Motor neuron (in vitro differentiated cells): ENCODE results near the gene MAP1A. TPM values are rescaled to one million over a fixed set of nuclear protein-coding genes. Genes with fewer than 3 reads are reported as not detected.

Experiments used
- ATAC-seq, 8 experiments: fragments of 200-7000 bp; cut with Tn5 transposase; replicated peaks in 6 of 8; 2 replicates each; pipeline ENCODE4 v1.8.0; 2021; ENCODE audit warnings: mild to moderate bottlenecking in 8 of 8, moderate library complexity in 8 of 8
- H3K27ac ChIP-seq, 2 donors: fragments of 250-450 bp; sonication (Bioruptor Pico); 2 replicates each; pipeline ENCODE4 v1.9.0; 2021; ENCODE audit warnings: antibody characterized with exemption in 2 of 2, mild to moderate bottlenecking in 2 of 2, moderate library complexity in 1 of 2
- H3K4me1 ChIP-seq, 2 donors: fragments of 250-450 bp; sonication (Bioruptor Pico); replicated peaks in 1 of 2; 2 replicates each; pipeline ENCODE4 v1.6.1; 2021; ENCODE audit warnings: antibody characterized with exemption in 2 of 2, mild to moderate bottlenecking in 2 of 2, moderate library complexity in 1 of 2
- H3K4me3 ChIP-seq, 5 donors: fragments of 250-450 bp; sonication (Bioruptor Pico); 2 replicates each; pipeline ENCODE4 v1.9.0; 2021; ENCODE audit warnings: antibody characterized with exemption in 5 of 5, mild to moderate bottlenecking in 5 of 5, moderate library complexity in 4 of 5
- WGBS, 10 experiments: fragments of 450-650 bp; shearing (Covaris generic); methylation state at CpG; one replicate each; pipeline ENCODE4 v1.0.0; 2022; 5-methylcytosine and 5-hydroxymethylcytosine counted together
- in situ Hi-C, 9 experiments: fragments of 400-800 bp; cut with MboI; loops; one replicate each; pipeline ENCODE4 v1.15.0; 2021; ENCODE audit warnings: low sequenced_read_pairs in 9 of 9, low pct_unique_long_range_greater_than_20kb in 2 of 9; ENCODE audit not compliant: unreplicated experiment in 9 of 9
- total RNA-seq, 8 experiments: library from RNA; unstranded; fragments of 300-600 nt; gene quantifications; 2 replicates each; pipeline versions ENCODE4 v1.2.3 to v1.2.4, GENCODE V29; 2022

Gene MAP1A
- total RNA-seq, 8 experiments from 2014 or later: 8.4 to 71.1 (median 32.7) TPM

DNA sequence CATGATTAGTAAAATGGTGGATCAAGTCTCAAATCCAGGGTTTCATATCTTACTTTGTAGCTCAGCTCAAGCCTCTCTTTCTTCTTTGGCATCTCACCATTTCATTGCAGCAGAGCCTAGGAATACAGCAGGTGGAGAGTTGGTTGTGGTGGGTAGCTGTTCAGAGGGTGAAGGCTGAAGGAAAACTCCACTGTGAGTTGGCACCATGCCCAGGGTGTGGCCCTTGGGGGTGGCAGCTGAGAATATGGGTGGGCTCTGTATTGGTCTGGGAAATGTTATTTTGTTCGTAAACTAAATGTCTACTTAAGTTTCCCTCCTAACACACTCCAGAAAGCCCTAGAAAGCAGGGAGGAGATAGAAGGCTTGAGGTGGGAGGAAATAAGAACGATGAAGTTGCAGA is 1.7 kb upstream of the MAP1A start:
- Histone ChIP-seq H3K27ac (no peak overlapping the region), H3K4me1 (peaks cover 40 to 41% of the 10 kb centered on the region in 2 donors), H3K4me3 (peak overlapping the region in 1 of 5 donors; percentile 67)
- in situ Hi-C loops: no loop called here
- WGBS, 10 experiments: 0 to 61% (median 58%) methylated on average over 1 to 2 of the region's 2 CpGs; no CpG with 5 or more reads in 7 of the 10 experiments
- no peak for ATAC-seq

DNA sequence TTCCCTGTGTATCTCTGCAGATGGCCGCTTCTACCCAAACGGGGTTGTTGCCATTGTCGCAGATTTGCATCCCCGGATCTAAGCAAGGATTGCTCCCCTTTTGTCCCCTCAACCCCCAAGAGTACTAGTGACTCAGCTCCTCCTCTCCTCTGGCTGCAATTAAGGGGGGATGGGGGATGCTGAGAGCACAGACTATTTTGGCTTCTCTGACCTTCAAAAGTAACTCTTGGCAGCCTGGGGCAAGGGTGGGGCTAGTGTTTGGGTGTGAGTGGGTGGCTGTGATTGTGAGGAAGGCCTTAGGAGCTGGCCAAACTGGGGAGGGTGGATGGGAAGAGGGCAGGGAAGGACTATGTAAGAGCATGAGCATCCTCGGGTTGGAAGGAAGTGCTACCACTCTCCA is 1.2 kb upstream of the MAP1A start:
- peak overlapping the region; percentile 62 to 89 (median 74) for H3K4me3 ChIP-seq
- in situ Hi-C loops: no loop called here
- ATAC-seq: peak in 2 of 8 experiments; percentile 2 to 3
- H3K4me1 ChIP-seq: peaks cover 40 to 41% of the 10 kb centered on the region in 2 donors
- WGBS, 10 experiments: 0 to 100% (median 9%) methylated on average over 1 to 3 of the region's 5 CpGs; no CpG with 5 or more reads in 4 of the 10 experiments
- peak overlapping the region; percentile 66 to 88 for H3K27ac ChIP-seq

DNA sequence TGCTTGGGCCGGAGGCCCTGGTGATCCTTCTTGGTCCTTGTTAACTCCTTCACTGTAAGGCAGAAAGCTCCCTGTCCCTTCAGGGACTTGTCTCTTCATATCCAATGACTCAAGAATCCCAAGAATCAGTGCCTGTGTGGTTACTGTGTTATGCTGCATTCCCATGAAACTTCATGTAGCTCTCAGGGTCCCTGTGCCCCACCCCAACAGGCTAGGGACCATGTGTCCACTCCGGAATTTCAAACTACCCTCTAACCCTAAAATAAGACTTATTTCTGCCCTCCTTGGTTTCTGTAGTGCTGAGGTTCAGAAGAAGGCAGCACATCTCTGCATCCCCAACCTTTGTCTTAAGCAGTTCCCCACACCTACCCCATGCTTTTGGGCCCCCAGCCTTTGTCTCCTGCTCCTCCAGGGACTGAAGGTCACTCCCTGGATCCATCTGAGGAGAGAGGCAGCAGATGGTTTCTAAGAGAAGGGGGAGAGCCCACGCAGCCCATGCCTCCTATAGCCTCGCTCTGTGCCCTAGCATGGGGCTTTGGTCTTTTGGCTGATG is 531 bp upstream of the MAP1A start:
- peak in 7 of 8 experiments; percentile 3 to 37 (median 33) for ATAC-seq
- H3K4me1 ChIP-seq: peaks cover 34 to 36% of the 10 kb centered on the region in 2 donors
- 0 to 17% (median 6%) methylated on average over 1 to 3 of the region's 4 CpGs; no CpG with 5 or more reads in 3 of the 10 experiments for WGBS, 10 experiments
- peak overlapping the region; percentile 66 to 88 for H3K27ac ChIP-seq
- in situ Hi-C loops: no loop called here
- H3K4me3 ChIP-seq: peak overlapping the region; percentile 62 to 89 (median 74)

DNA sequence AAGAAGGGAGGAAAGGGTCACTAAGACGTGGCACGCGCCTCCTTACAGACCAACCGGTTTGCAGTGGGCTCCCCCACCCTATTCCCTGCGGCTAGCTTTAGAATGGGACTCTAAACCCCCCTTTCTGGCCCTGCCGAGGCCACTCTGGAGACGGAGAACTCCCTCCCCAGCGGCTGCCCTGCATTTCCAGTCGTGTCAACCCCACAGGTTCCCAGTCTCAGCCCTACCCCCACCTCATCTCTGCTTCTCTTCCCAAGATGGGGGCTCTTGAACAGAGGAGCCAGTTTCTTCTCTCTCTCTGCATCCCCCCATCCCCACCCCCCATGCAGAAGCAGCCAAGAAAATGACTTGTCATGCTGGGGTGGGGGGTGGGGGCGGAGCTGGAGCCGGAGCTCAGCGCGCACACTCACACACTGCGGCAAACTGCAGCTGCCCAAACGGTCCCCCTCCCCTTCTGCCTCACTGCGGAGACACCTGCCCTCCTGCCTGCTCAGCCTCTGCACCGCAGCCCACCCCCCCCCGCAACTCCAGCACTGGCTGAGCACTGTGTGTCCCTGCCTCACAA is 871 bp downstream of the MAP1A start:
- peak; percentile 13 to 77 (median 70) for ATAC-seq
- Histone ChIP-seq H3K4me3 (peak overlapping the region; percentile 62 to 89 (median 74)), H3K4me1 (peaks cover 31 to 32% of the 10 kb centered on the region in 2 donors), H3K27ac (peak overlapping the region; percentile 84 to 88)
- in situ Hi-C loops: no loop called here
- WGBS, 10 experiments: 0% methylated on average over 4 of the region's 18 CpGs; no CpG with 5 or more reads in 9 of the 10 experiments

DNA sequence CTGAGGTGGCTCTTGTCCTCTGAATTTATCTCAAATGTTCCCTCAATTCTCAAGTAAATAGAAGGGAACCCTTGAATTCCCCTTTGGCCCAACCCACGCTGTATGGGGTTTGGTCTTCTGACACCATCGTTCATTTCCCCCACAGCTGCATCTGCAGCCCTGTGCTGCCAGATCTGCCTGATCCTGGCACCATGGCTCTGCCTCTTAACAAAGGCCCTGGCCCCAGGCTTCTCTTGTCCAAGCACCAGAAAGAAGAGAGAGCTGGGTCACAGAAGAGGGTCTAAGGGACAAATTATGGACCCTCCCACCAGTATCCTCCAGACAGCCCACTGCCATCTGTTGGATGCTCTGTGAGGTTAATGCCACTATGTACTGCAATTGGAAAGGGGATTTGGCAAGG is 1.8 kb downstream of the MAP1A start:
- H3K4me1 ChIP-seq: peaks cover 28 to 29% of the 10 kb centered on the region in 2 donors
- ATAC-seq: no peak
- 0 to 80% (median 54%) methylated on average over 1 to 2 of the region's 2 CpGs; no CpG with 5 or more reads in 5 of the 10 experiments for WGBS, 10 experiments
- peak overlapping the region; percentile 62 to 89 (median 74) for H3K4me3 ChIP-seq
- H3K27ac ChIP-seq: peak overlapping the region; percentile 47 to 88
- in situ Hi-C loops: no loop called here

DNA sequence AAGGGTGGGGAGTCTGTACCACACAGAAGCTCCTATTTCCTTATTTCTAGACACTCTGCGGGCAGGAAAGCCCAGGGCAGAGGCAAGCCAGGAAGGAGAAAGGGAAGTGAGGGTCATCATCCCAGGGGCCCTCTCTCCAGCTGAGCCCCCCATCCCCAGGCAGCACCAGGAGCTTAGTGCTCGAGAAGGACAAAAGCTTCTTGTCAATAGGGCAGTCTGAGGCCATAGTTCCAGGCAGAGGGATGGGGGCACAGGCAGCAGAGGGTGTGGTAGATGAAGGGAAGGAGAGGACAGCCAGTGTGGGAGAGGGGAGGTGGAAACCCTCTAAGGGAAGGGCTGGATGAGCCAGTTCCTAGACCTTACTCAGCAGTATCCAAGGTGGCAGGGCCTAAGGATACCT is 2.7 kb downstream of the MAP1A start:
- no peak for ATAC-seq
- in situ Hi-C loops: no loop called here
- Histone ChIP-seq H3K4me3 (no peak overlapping the region), H3K27ac (no peak overlapping the region), H3K4me1 (peaks cover 23 to 27% of the 10 kb centered on the region in 2 donors)
- 40 to 100% (median 68%) methylated on average over 1 of the region's 2 CpGs; no CpG with 5 or more reads in 6 of the 10 experiments for WGBS, 10 experiments

DNA sequence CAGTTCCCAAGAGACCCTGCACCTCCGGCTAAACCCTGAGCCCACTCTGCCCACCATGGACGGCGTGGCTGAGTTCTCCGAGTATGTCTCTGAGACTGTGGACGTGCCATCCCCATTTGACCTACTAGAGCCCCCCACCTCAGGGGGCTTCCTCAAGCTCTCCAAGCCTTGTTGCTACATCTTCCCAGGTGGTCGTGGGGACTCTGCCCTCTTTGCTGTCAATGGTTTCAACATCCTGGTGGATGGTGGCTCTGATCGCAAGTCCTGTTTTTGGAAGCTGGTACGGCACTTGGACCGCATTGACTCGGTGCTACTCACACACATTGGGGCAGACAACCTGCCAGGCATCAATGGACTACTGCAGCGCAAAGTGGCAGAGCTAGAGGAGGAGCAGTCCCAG is 4.0 kb downstream of the MAP1A start:
- 80 to 100% (median 100%) methylated on average over 1 to 4 of the region's 11 CpGs; no CpG with 5 or more reads in 5 of the 10 experiments for WGBS, 10 experiments
- Histone ChIP-seq H3K4me3 (no peak overlapping the region), H3K4me1 (peaks cover 17 to 19% of the 10 kb centered on the region in 2 donors), H3K27ac (no peak overlapping the region)
- ATAC-seq: no peak
- in situ Hi-C loops: no loop called here

DNA sequence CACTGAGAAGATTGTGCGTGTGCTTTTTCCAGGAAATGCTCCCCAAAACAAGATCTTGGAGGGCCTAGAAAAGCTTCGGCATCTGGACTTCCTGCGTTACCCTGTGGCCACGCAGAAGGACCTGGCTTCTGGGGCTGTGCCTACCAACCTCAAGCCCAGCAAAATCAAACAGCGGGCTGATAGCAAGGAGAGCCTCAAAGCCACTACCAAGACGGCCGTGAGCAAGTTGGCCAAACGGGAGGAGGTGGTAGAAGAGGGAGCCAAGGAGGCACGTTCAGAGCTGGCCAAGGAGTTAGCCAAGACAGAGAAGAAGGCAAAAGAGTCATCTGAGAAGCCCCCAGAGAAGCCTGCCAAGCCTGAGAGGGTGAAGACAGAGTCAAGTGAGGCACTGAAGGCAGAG is 4.8 kb downstream of the MAP1A start:
- in situ Hi-C loops: no loop called here
- 25 to 100% (median 83%) methylated on average over 1 to 7 of the region's 9 CpGs for WGBS, 10 experiments
- no peak for ATAC-seq
- Histone ChIP-seq H3K27ac (no peak overlapping the region), H3K4me1 (peaks cover 10 to 11% of the 10 kb centered on the region in 2 donors), H3K4me3 (no peak overlapping the region)

DNA sequence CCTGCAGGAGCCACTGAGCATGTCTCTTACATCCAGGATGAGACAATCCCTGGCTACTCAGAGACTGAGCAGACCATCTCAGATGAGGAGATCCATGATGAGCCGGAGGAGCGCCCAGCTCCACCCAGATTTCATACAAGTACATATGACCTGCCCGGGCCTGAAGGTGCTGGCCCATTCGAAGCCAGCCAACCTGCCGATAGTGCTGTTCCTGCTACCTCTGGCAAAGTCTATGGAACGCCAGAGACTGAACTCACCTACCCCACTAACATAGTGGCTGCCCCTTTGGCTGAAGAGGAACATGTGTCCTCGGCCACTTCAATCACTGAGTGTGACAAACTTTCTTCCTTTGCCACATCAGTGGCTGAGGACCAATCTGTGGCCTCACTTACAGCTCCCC is 6.2 kb downstream of the MAP1A start:
- H3K4me3 ChIP-seq: no peak overlapping the region
- WGBS, 10 experiments: 88 to 95% (median 90%) methylated on average over 2 to 4 of the region's 7 CpGs; no CpG with 5 or more reads in 7 of the 10 experiments
- no peak for ATAC-seq
- H3K4me1 ChIP-seq: peaks cover 10 to 11% of the 10 kb centered on the region in 2 donors
- in situ Hi-C loops: no loop called here
- H3K27ac ChIP-seq: no peak overlapping the region

DNA sequence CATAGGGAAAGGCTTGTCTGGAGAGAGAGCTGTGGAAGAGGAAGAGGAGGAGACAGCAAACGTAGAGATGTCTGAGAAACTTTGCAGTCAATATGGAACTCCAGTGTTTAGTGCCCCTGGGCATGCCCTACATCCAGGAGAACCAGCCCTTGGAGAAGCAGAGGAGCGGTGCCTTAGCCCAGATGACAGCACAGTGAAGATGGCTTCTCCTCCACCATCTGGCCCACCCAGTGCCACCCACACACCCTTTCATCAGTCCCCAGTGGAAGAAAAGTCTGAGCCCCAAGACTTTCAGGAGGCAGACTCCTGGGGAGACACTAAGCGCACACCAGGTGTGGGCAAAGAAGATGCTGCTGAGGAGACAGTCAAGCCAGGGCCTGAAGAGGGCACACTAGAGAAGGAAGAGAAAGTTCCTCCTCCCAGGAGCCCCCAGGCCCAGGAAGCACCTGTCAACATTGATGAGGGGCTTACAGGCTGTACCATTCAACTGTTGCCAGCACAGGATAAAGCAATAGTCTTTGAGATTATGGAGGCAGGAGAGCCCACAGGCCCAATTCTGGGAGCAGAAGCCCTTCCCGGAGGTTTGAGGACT is 6.9 kb downstream of the MAP1A start:
- ATAC-seq: no peak
- in situ Hi-C loops: no loop called here
- H3K4me3 ChIP-seq: no peak overlapping the region
- 58 to 100% (median 98%) methylated on average over 1 to 4 of the region's 4 CpGs; no CpG with 5 or more reads in 2 of the 10 experiments for WGBS, 10 experiments
- H3K4me1 ChIP-seq: peaks cover 3 to 5% of the 10 kb centered on the region in 2 donors
- H3K27ac ChIP-seq: no peak overlapping the region

DNA sequence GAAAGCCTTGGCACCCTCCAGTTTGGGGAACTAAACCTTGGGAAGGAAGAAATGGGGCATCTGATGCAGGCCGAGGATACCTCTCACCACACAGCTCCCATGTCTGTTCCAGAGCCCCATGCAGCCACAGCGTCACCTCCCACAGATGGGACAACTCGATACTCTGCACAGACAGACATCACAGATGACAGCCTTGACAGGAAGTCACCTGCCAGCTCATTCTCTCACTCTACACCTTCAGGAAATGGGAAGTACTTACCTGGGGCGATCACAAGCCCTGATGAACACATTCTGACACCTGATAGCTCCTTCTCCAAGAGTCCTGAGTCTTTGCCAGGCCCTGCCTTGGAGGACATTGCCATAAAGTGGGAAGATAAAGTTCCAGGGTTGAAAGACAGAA is 7.7 kb downstream of the MAP1A start:
- 72 to 100% (median 100%) methylated on average over 1 to 4 of the region's 4 CpGs; no CpG with 5 or more reads in 3 of the 10 experiments for WGBS, 10 experiments
- Histone ChIP-seq H3K27ac (no peak overlapping the region), H3K4me1 (no peaks in the 10 kb centered on the region), H3K4me3 (no peak overlapping the region)
- in situ Hi-C loops: no loop called here
- ATAC-seq: no peak

DNA sequence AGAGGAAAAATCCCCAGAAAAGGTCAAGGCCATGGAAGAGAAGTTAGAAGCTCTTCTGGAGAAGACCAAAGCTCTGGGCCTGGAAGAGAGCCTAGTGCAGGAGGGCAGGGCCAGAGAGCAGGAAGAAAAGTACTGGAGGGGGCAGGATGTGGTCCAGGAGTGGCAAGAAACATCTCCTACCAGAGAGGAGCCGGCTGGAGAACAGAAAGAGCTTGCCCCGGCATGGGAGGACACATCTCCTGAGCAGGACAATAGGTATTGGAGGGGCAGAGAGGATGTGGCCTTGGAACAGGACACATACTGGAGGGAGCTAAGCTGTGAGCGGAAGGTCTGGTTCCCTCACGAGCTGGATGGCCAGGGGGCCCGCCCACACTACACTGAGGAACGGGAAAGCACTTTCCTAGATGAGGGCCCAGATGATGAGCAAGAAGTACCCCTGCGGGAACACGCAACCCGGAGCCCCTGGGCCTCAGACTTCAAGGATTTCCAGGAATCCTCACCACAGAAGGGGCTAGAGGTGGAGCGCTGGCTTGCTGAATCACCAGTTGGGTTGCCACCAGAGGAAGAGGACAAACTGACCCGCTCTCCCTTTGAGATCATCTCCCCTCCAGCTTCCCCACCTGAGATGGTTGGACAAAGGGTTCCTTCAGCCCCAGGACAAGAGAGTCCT is 9.0 kb downstream of the MAP1A start:
- 80 to 100% (median 92%) methylated on average over 1 to 2 of the region's 11 CpGs; no CpG with 5 or more reads in 4 of the 10 experiments for WGBS, 10 experiments
- H3K27ac ChIP-seq: no peak overlapping the region
- H3K4me3 ChIP-seq: no peak overlapping the region
- peak in 1 of 8 experiments; percentile 2 for ATAC-seq
- in situ Hi-C loops: no loop called here
- peaks cover 0 to 3% of the 10 kb centered on the region in 2 donors for H3K4me1 ChIP-seq
